ENCODE data around the gene UPK2.

UPK2 gene

DNA sequence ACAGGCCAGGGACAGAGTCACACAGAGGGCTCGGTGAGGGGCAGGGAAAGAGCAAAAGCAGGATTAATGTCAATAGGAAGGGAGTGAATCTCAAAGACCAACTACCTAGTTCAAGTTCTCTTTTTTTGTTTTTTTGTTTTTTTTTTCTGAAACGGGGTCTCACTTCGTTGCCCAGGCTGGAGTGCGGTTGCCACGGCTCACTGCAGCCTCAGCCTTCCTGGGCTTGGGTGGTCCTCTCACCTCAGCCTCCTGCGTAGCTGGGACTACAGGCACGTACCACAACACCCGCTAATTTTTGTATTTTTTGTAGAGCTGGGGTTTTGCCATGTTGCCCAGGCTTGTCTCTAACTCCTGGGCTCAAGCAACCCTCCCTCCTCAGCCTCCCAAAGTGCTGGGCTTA is 20.7 kb upstream of the UPK2 start (continued):
- TF ChIP-seq, protein P1, sequence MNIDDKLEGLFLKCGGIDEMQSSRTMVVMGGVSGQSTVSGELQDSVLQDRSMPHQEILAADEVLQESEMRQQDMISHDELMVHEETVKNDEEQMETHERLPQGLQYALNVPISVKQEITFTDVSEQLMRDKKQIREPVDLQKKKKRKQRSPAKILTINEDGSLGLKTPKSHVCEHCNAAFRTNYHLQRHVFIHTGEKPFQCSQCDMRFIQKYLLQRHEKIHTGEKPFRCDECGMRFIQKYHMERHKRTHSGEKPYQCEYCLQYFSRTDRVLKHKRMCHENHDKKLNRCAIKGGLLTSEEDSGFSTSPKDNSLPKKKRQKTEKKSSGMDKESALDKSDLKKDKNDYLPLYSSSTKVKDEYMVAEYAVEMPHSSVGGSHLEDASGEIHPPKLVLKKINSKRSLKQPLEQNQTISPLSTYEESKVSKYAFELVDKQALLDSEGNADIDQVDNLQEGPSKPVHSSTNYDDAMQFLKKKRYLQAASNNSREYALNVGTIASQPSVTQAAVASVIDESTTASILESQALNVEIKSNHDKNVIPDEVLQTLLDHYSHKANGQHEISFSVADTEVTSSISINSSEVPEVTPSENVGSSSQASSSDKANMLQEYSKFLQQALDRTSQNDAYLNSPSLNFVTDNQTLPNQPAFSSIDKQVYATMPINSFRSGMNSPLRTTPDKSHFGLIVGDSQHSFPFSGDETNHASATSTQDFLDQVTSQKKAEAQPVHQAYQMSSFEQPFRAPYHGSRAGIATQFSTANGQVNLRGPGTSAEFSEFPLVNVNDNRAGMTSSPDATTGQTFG (tag by site-specific recombination; IDR thresholded peaks at IDR 0.05; ENCODE audit: borderline replicate concordance) = no peak
- TF ChIP-seq HOXC10 (CRISPR knock-in tag; IDR thresholded peaks at IDR 0.05) (no peak), ZNF155 (tag by site-specific recombination; IDR thresholded peaks at IDR 0.05) (no peak), ZNF501 (tag by site-specific recombination; IDR thresholded peaks at IDR 0.05) (no peak), ZNF48 (tag by site-specific recombination; IDR thresholded peaks at IDR 0.05) (no peak), SETDB1 (IDR thresholded peaks at IDR 0.05; ENCODE audit: insufficient read length, low read length) (no peak)

DNA sequence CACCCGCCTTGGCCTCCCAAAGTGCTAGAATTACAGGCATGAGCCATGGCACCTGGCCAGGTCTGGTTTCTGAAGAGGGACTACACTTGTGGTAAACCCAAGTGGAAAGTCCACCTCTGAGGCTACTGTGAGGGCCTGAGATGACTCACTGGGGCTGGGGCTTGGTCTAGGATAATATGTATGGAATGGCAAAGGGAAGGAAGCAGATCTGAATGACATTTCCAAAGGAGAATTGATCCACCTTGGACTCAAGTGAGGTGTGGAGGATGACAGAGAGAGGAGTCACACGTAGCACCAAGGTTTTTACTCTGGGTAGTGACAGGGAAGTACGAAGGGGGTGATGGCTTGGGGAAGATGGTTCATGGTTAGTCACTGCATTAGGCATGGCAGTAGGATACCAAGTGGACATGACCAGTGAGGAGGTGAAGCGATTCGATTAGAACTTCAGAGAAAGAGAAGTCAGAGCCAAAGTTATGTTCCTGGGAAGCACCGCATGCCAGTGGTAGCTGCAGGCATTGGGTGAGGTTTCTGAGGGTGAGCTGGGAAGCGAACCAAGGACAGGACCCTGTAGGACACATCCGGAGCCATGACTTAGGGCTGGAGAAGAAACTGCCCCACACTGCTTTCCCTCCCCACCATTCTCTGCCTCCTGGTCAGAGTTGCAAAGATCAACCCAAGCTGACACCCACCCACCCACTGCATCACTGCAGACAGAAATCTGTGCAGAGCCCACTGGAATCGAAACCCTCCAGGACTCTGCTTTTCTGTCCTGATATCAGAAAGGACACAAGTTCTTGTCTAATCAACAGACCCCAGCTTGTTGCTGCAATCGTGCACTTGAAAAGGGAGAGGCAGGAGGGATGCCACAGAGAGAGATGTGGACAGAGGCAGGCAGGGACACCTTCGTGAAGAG is 17.4 kb upstream of the UPK2 start:
- Histone ChIP-seq H3K9me3 (ENCODE audit: control insufficient read depth, insufficient read depth, low read depth, low read length) (no peaks in the 10 kb centered on the region), H3K4me3 (ENCODE audit: low read depth, low read length) (no peak overlapping the region), H3K4me1 (ENCODE audit: control insufficient read depth, insufficient read depth, low read length) (no peaks in the 10 kb centered on the region), H3K27ac (ENCODE audit: extremely low read depth, low read depth, low read length) (no peak overlapping the region), H3K36me3 (ENCODE audit: control insufficient read depth in 2 of 2, insufficient read depth in 1 of 2, low read length in 2 of 2) (no peaks in the 10 kb centered on the region)
- CTCF ChIA-PET = interaction anchor here (0.6 to 2.4 kb wide), 3 partner anchors 8 to 372 kb away, joined by 4 to 18 read pairs (median 5); no protein-coding TSS in a partner anchor
- TF ChIP-seq ZNF155 (tag by site-specific recombination; IDR thresholded peaks at IDR 0.05) (no peak), ZNF529 (tag by site-specific recombination; IDR thresholded peaks at IDR 0.05; ENCODE audit: insufficient replicate concordance) (no peak), ZNF292 (tag by site-specific recombination; IDR thresholded peaks at IDR 0.05; ENCODE audit: borderline replicate concordance, low read depth) (no peak), ZNF423 (tag by site-specific recombination; IDR thresholded peaks at IDR 0.05) (no peak), ZFP37 (tag by site-specific recombination; IDR thresholded peaks at IDR 0.05) (no peak), ZXDB (tag by site-specific recombination; IDR thresholded peaks at IDR 0.05) (no peak), KLF1 (tag by site-specific recombination; IDR thresholded peaks at IDR 0.05) (no peak), ZNF202 (tag by site-specific recombination; IDR thresholded peaks at IDR 0.05; ENCODE audit: borderline replicate concordance) (no peak), ZNF626 (tag by site-specific recombination; IDR thresholded peaks at IDR 0.05) (no peak), ZNF274 (IDR thresholded peaks at IDR 0.05; ENCODE audit: low read length) (no peak), ZNF274 (tag by site-specific recombination; IDR thresholded peaks at IDR 0.05; ENCODE audit: borderline replicate concordance) (no peak), HOXA7 (CRISPR knock-in tag; IDR thresholded peaks at IDR 0.05; ENCODE audit: borderline replicate concordance) (no peak), ZNF664 (tag by site-specific recombination; IDR thresholded peaks at IDR 0.05) (no peak)
- TF ChIP-seq, protein P2, sequence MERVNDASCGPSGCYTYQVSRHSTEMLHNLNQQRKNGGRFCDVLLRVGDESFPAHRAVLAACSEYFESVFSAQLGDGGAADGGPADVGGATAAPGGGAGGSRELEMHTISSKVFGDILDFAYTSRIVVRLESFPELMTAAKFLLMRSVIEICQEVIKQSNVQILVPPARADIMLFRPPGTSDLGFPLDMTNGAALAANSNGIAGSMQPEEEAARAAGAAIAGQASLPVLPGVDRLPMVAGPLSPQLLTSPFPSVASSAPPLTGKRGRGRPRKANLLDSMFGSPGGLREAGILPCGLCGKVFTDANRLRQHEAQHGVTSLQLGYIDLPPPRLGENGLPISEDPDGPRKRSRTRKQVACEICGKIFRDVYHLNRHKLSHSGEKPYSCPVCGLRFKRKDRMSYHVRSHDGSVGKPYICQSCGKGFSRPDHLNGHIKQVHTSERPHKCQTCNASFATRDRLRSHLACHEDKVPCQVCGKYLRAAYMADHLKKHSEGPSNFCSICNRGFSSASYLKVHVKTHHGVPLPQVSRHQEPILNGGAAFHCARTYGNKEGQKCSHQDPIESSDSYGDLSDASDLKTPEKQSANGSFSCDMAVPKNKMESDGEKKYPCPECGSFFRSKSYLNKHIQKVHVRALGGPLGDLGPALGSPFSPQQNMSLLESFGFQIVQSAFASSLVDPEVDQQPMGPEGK (tag by site-specific recombination; IDR thresholded peaks at IDR 0.05) = no peak
- TF ChIP-seq, protein P3, sequence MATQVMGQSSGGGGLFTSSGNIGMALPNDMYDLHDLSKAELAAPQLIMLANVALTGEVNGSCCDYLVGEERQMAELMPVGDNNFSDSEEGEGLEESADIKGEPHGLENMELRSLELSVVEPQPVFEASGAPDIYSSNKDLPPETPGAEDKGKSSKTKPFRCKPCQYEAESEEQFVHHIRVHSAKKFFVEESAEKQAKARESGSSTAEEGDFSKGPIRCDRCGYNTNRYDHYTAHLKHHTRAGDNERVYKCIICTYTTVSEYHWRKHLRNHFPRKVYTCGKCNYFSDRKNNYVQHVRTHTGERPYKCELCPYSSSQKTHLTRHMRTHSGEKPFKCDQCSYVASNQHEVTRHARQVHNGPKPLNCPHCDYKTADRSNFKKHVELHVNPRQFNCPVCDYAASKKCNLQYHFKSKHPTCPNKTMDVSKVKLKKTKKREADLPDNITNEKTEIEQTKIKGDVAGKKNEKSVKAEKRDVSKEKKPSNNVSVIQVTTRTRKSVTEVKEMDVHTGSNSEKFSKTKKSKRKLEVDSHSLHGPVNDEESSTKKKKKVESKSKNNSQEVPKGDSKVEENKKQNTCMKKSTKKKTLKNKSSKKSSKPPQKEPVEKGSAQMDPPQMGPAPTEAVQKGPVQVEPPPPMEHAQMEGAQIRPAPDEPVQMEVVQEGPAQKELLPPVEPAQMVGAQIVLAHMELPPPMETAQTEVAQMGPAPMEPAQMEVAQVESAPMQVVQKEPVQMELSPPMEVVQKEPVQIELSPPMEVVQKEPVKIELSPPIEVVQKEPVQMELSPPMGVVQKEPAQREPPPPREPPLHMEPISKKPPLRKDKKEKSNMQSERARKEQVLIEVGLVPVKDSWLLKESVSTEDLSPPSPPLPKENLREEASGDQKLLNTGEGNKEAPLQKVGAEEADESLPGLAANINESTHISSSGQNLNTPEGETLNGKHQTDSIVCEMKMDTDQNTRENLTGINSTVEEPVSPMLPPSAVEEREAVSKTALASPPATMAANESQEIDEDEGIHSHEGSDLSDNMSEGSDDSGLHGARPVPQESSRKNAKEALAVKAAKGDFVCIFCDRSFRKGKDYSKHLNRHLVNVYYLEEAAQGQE (tag by site-specific recombination; IDR thresholded peaks at IDR 0.05) = no peak
- POLR2A ChIA-PET = interaction anchor here (0.6 to 1.1 kb wide), 2 partner anchors 10 to 144 kb away, joined by 3 to 4 read pairs; no protein-coding TSS in a partner anchor

Data from HEK293 (cell line).